Measurements from ENCODE around the gene CAPN15. TPM values are rescaled to one million over a fixed set of nuclear protein-coding genes. Genes with fewer than 3 reads are reported as not detected.
A peak's percentile ranks its signal among the peaks of the same experiment; 100 is the strongest.

CAPN15 gene
- total RNA-seq, 1 experiment from 2014 or later = 76.4 TPM

GRCh38 chr16:600781-601180 is 73.3 kb downstream of the CAPN15 start:
- Histone ChIP-seq H4K20me1 (ENCODE audit: control insufficient read depth, insufficient read depth, insufficient read length) (no peaks in the 10 kb centered on the region), H2AK5ac (ENCODE audit: insufficient read length, low read length) (no peak overlapping the region), H3K27ac (ENCODE audit: insufficient read length, low read depth, low read length) (no peak overlapping the region), H3K23ac (ENCODE audit: insufficient read length, low read depth, low read length) (no peak overlapping the region), H3K14ac (ENCODE audit: insufficient read depth, low read length) (no peak overlapping the region), H2BK12ac (ENCODE audit: insufficient read length, low read depth, low read length) (no peak overlapping the region), H2AFZ (ENCODE audit: low read length) (no peak overlapping the region), H3K79me2 (ENCODE audit: insufficient read depth, low read length) (no peaks in the 10 kb centered on the region), H3K4ac (ENCODE audit: low read depth, low read length) (no peak overlapping the region), H4K5ac (ENCODE audit: insufficient read length, low read depth, low read length) (no peak overlapping the region), H3K23me2 (ENCODE audit: insufficient read length, low read depth, low read length, poor library complexity, severe bottlenecking) (no peaks in the 10 kb centered on the region), H3T11ph (ENCODE audit: low read length) (no peak overlapping the region), H2BK120ac (ENCODE audit: low read depth, low read length, poor library complexity, severe bottlenecking) (no peak overlapping the region), H3K4me1 (ENCODE audit: insufficient read depth, low read length) (no peaks in the 10 kb centered on the region), H4K8ac (replicated peaks; ENCODE audit: insufficient read length, low read depth, low read length) (no peak overlapping the region), H3K9ac (ENCODE audit: extremely low read depth, insufficient read length, low read length) (no peak overlapping the region), H3K18ac (ENCODE audit: insufficient read length, low read depth, low read length) (no peak overlapping the region), H3K79me1 (ENCODE audit: insufficient read depth, low read depth, low read length, poor library complexity, severe bottlenecking) (no peaks in the 10 kb centered on the region), H2BK5ac (ENCODE audit: insufficient read length, low read length) (no peak overlapping the region), H2BK15ac (ENCODE audit: low read depth, low read length) (no peak overlapping the region), H3K27me3 (ENCODE audit: insufficient read depth, low read length) (no peaks in the 10 kb centered on the region), H3K9me3 (ENCODE audit: control insufficient read depth, low read depth, low read length) (no peaks in the 10 kb centered on the region), H2BK20ac (ENCODE audit: low read depth, low read length, poor library complexity, severe bottlenecking) (no peak overlapping the region), H4K91ac (ENCODE audit: insufficient read length, low read depth, low read length) (no peak overlapping the region), H3K4me2 (ENCODE audit: insufficient read depth, insufficient read length, low read length) (no peak overlapping the region), H3K56ac (ENCODE audit: insufficient read length, low read depth, low read length) (no peak overlapping the region)
- H3K9me3 Mint-ChIP-seq = peaks cover 13 to 18% of the 10 kb centered on the region in 2 experiments
- H3K27ac Mint-ChIP-seq = no peak overlapping the region
- H3K36me3 Mint-ChIP-seq (ENCODE audit: insufficient read depth in 1 of 3, low read depth in 3 of 3) = peaks cover 21 to 38% (median 32%) of the 10 kb centered on the region in 3 experiments
- H3K27me3 Mint-ChIP-seq (ENCODE audit: low read depth) = peaks cover 15% of the 10 kb centered on the region
- no peak for DNase-seq
- no CpG with 5 or more reads among the region's 7 CpGs for WGBS (ENCODE audit: extremely low coverage, insufficient read length, low lambda C conversion rate)
- H3K4me3 Mint-ChIP-seq = no peak overlapping the region
- no peaks in the 10 kb centered on the region for H3K4me1 Mint-ChIP-seq
- peak; percentile 63 for TF ChIP-seq CTCF (conservative IDR thresholded peaks at IDR 0.05)

All from H9 (cell line).